Bone marrow (tissue), 2 donors: ENCODE results near the gene ATP8B1.

Experiments used
- DNase-seq, 2 donors: peaks; one replicate each; lab custom pipeline; 2025; lab: John Stamatoyannopoulos, UW

ATP8B1 gene

GRCh38 chr18:57792631-57793301 lies 10.3 kb downstream of the ATP8B1 start:
- DNase-seq = no peak

GRCh38 chr18:57791911-57792310 lies 11.2 kb downstream of the ATP8B1 start:
- no peak for DNase-seq

- DNase-seq = no peak
These were observed 11.9 kb downstream of the ATP8B1 start for GRCh38 chr18:57791192-57791591.

- DNase-seq = no peak
These were observed 12.8 kb downstream of the ATP8B1 start for GRCh38 chr18:57790316-57790715.

- no peak for DNase-seq
These were observed 13.4 kb downstream of the ATP8B1 start for GRCh38 chr18:57789759-57790158.

- DNase-seq = no peak
These were observed 14.0 kb downstream of the ATP8B1 start for GRCh38 chr18:57789090-57789489.

- no peak for DNase-seq
These were observed 15.9 kb downstream of the ATP8B1 start for GRCh38 chr18:57787068-57787685.

- DNase-seq = no peak
These were observed 17.2 kb downstream of the ATP8B1 start for GRCh38 chr18:57785751-57786437.

GRCh38 chr18:57784801-57785114 lies 18.4 kb downstream of the ATP8B1 start:
- DNase-seq = no peak

GRCh38 chr18:57784034-57784800 lies 18.9 kb downstream of the ATP8B1 start:
- no peak for DNase-seq

GRCh38 chr18:57782049-57782448 lies 21.1 kb downstream of the ATP8B1 start:
- no peak for DNase-seq

GRCh38 chr18:57780706-57781347 lies 22.3 kb downstream of the ATP8B1 start:
- DNase-seq = no peak

GRCh38 chr18:57780318-57780705 lies 22.8 kb downstream of the ATP8B1 start:
- no peak for DNase-seq

GRCh38 chr18:57776767-57777166 lies 26.3 kb downstream of the ATP8B1 start:
- DNase-seq = no peak

- no peak for DNase-seq
These were observed 26.8 kb downstream of the ATP8B1 start for GRCh38 chr18:57776354-57776753.

GRCh38 chr18:57775937-57776336 lies 27.2 kb downstream of the ATP8B1 start:
- DNase-seq = no peak

GRCh38 chr18:57772387-57772799 lies 30.7 kb downstream of the ATP8B1 start:
- no peak for DNase-seq

GRCh38 chr18:57771626-57772025 lies 31.5 kb downstream of the ATP8B1 start:
- no peak for DNase-seq

- no peak for DNase-seq
These were observed 31.9 kb downstream of the ATP8B1 start for GRCh38 chr18:57771193-57771592.

GRCh38 chr18:57768537-57769326 lies 34.4 kb downstream of the ATP8B1 start:
- no peak for DNase-seq

GRCh38 chr18:57767259-57768050 lies 35.7 kb downstream of the ATP8B1 start:
- no peak for DNase-seq
